Measurements from ENCODE around the gene CES2. TPM values are rescaled to one million over a fixed set of nuclear protein-coding genes. Genes with fewer than 3 reads are reported as not detected.

Gene CES2
- total and polyA plus RNA-seq, 9 of the 15 experiments (the other 6 are each of a cell fraction or from before 2014, with no cell fraction given): 2.2 to 37.9 (median 24.4) TPM

DNA sequence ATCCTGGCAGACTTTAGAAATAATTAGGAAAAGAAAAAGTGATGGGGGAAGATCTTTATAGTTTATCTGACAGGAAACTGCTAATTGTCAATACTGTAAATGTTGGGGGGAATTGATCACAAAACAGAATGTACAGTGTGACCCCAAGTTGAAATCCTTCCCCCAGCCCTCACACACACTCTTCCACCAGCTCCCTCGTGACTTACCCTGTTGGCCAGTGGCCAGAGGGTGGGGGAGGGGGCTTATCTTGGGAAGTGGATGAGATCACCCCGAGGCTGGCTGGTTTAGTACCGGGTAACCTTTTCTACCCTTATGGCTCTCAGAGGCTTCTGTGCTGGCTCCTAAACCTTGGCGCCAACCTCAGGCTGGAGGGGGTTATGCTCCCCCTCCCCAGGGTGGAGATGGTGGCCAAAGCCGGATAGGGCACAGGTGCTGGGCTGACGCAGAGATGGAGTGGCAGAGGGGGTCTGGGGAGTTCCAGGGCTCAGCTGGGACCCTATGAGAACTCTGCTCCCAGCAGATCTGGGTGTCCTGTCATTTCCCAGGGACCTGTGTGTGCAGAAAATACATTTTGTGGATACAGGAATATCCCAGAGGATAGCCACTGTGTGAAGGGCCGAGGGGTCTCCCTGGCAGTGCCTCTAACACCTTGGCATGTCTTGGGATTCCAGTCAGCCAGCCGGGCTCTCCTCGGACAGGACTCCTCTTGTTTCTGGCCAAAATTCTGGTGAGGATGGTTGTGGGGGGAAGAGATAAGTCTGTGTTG, 35.2 kb upstream of the CES2 start:
- WGBS (ENCODE audit: insufficient coverage, low coverage, missing lambda C conversion rate): 7% methylated on average over 9 of the region's 9 CpGs
- Histone ChIP-seq H4K20me1 (replicated peaks; ENCODE audit: control insufficient read depth, insufficient read depth, low read length) (no peaks in the 10 kb centered on the region), H3K9me1 (ENCODE audit: control insufficient read depth, insufficient read depth, low read length) (no peaks in the 10 kb centered on the region), H3K79me2 (ENCODE audit: control insufficient read depth, insufficient read depth, low read length) (no peaks in the 10 kb centered on the region), H3K27me3 (ENCODE audit: control insufficient read depth in 2 of 2, insufficient read depth in 2 of 2, low read length in 2 of 2) (no peaks in the 10 kb centered on the region), H2AFZ (ENCODE audit: low read depth, low read length) (peak overlapping the region; percentile 78), H3K4me3 (peak overlapping the region; percentile 30; the same call in 1 of the 2 replicates), H3K9me3 (replicated peaks; ENCODE audit: control insufficient read depth, insufficient read depth, low read depth, low read length) (no peaks in the 10 kb centered on the region), H3K4me2 (ENCODE audit: insufficient read depth, low read length) (peak overlapping the region; percentile 77), H3K9ac (ENCODE audit: insufficient read depth in 1 of 2, low read depth in 2 of 2, low read length in 2 of 2) (peak overlapping the region; percentile 89 to 95), H3K36me3 (ENCODE audit: control insufficient read depth, insufficient read depth, low read length) (no peaks in the 10 kb centered on the region), H3K4me1 (replicated peaks in 1 of 2; ENCODE audit: control insufficient read depth in 2 of 2, insufficient read depth in 2 of 2, low read length in 2 of 2) (peaks cover 32 to 63% of the 10 kb centered on the region in 2 experiments), H3K27ac (ENCODE audit: extremely low read depth, low read depth, low read length) (peak overlapping the region; percentile 87)
- intact Hi-C loops (cut with micrococcal nuclease) (loop anchor here (5.0 kb wide), 2 partner anchors 47 to 117 kb away; no protein-coding TSS in a partner anchor), in situ Hi-C loops (cut with MboI) (loop anchor here (5.0 kb wide), 1 partner anchor 32 kb away; the partner anchor contains the start of gene CIAO2B)
- POLR2A ChIA-PET: interaction anchor here (0.5 to 1.5 kb wide), 18 partner anchors 11 to 1244 kb away, joined by 3 to 9 read pairs (median 3); partner anchors contain the start of gene CIAO2B
- CTCF ChIA-PET (ENCODE audit: low intra/inter-chr PET ratio): no interaction called here
- DNase-seq (ENCODE audit: extremely low read depth in 1 of 4, low spot score in 3 of 4) (peak; percentile 82 to 97 (median 90)), ATAC-seq (peak; percentile 88), FAIRE-seq (peak; percentile 95)
- TSS peak; percentile 98 for BruUV-seq (replicated peaks)
- TF ChIP-seq, protein P1, sequence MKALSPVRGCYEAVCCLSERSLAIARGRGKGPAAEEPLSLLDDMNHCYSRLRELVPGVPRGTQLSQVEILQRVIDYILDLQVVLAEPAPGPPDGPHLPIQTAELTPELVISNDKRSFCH (CRISPR knock-in tag; IDR thresholded peaks at IDR 0.05): no peak
- TF ChIP-seq, protein P1 (tag; IDR thresholded peaks at IDR 0.05): peak; percentile 86
- TF ChIP-seq TOE1 (IDR thresholded peaks at IDR 0.05; ENCODE audit: borderline replicate concordance): peak; percentile 94
- TF ChIP-seq TOE1 (CRISPR knock-in tag; IDR thresholded peaks at IDR 0.05; ENCODE audit: borderline replicate concordance, low read depth): no peak
- no peak for TF ChIP-seq ZNF134 (CRISPR knock-in tag; conservative IDR thresholded peaks at IDR 0.05)
- TF ChIP-seq CEBPG (CRISPR knock-in tag; IDR thresholded peaks at IDR 0.05): no peak
- TF ChIP-seq CEBPG (tag; conservative IDR thresholded peaks at IDR 0.05 in 1 of 2, IDR thresholded peaks at IDR 0.05 in 1 of 2): peak; percentile 4 to 76; a peak in 2 of 4 replicates
- no peak for TF ChIP-seq SNIP1 (IDR thresholded peaks at IDR 0.05; ENCODE audit: low read depth)
- TF ChIP-seq LEF1 (IDR thresholded peaks at IDR 0.05): peak; percentile 99
- no peak for TF ChIP-seq ZNF436 (CRISPR knock-in tag; IDR thresholded peaks at IDR 0.05)
- TF ChIP-seq, protein P2, sequence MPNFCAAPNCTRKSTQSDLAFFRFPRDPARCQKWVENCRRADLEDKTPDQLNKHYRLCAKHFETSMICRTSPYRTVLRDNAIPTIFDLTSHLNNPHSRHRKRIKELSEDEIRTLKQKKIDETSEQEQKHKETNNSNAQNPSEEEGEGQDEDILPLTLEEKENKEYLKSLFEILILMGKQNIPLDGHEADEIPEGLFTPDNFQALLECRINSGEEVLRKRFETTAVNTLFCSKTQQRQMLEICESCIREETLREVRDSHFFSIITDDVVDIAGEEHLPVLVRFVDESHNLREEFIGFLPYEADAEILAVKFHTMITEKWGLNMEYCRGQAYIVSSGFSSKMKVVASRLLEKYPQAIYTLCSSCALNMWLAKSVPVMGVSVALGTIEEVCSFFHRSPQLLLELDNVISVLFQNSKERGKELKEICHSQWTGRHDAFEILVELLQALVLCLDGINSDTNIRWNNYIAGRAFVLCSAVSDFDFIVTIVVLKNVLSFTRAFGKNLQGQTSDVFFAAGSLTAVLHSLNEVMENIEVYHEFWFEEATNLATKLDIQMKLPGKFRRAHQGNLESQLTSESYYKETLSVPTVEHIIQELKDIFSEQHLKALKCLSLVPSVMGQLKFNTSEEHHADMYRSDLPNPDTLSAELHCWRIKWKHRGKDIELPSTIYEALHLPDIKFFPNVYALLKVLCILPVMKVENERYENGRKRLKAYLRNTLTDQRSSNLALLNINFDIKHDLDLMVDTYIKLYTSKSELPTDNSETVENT (CRISPR knock-in tag; IDR thresholded peaks at IDR 0.05): no peak
- peak; percentile 49; the same call in 1 of the 2 replicates for TF ChIP-seq ZNF41 (CRISPR knock-in tag; conservative IDR thresholded peaks at IDR 0.05)
- TF ChIP-seq, protein P3, sequence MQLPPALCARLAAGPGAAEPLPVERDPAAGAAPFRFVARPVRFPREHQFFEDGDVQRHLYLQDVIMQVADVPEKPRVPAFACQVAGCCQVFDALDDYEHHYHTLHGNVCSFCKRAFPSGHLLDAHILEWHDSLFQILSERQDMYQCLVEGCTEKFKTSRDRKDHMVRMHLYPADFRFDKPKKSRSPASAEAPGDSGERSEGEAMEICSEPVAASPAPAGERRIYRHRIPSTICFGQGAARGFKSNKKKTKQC (CRISPR knock-in tag; IDR thresholded peaks at IDR 0.05): no peak
- TF ChIP-seq SMAD4 (CRISPR knock-in tag; conservative IDR thresholded peaks at IDR 0.05): peak; percentile 61; the same call in 1 of the 2 replicates
- TF ChIP-seq NONO (IDR thresholded peaks at IDR 0.05; ENCODE audit: low read depth in 2 of 2, low read length in 1 of 2): 0 out of 4 replicates have a peak, but pooled peaks of 1 of the 2 experiments have one; percentile 55
- TF ChIP-seq HMGN3 (IDR thresholded peaks at IDR 0.05; ENCODE audit: borderline replicate concordance, extremely low read depth, insufficient read length, low read depth, low read length): peak; percentile 69
- peak; percentile 55 for TF ChIP-seq ETV1 (tag; conservative IDR thresholded peaks at IDR 0.05; ENCODE audit: low read depth)
- peak; percentile 89 for TF ChIP-seq EP300 (IDR thresholded peaks at IDR 0.05; ENCODE audit: low read length)
